ENCODE data around the gene CDON. TPM values are rescaled to one million over a fixed set of nuclear protein-coding genes. Genes with fewer than 3 reads are reported as not detected.
A peak's percentile ranks its signal among the peaks of the same experiment; 100 is the strongest.

CDON gene
- total and polyA plus RNA-seq, 7 experiments from 2014 or later, result 0.24 to 4.8 (median 2.1) TPM

- no peaks in the 10 kb centered on the region for H3K27me3 Mint-ChIP-seq
- Histone ChIP-seq H3K4me3 (ENCODE audit: low read length) (no peak overlapping the region), H3K9me3 (ENCODE audit: control insufficient read depth in 2 of 3, low read length in 3 of 3) (no peaks in the 10 kb centered on the region), H3K4me1 (ENCODE audit: control insufficient read depth in 2 of 2, insufficient read depth in 2 of 2, low read length in 2 of 2) (no peaks in the 10 kb centered on the region), H3K36me3 (ENCODE audit: control insufficient read depth in 2 of 3, insufficient read depth in 3 of 3, low read length in 3 of 3) (no peaks in the 10 kb centered on the region), H3K27ac (ENCODE audit: low read depth, low read length) (no peak overlapping the region), H3K27me3 (ENCODE audit: control insufficient read depth in 2 of 2, insufficient read depth in 2 of 2, low read length in 2 of 2) (no peaks in the 10 kb centered on the region)
- no peak overlapping the region for H3K27ac Mint-ChIP-seq
- H3K9me3 Mint-ChIP-seq, result peaks cover 0 to 3% (median 0%) of the 10 kb centered on the region in 11 donors
- H3K36me3 Mint-ChIP-seq, result no peaks in the 10 kb centered on the region
- H3K4me1 Mint-ChIP-seq, result peaks cover 7 to 21% (median 16%) of the 10 kb centered on the region in 7 donors
- no peak overlapping the region for H3K4me3 Mint-ChIP-seq
- ChIA-PET POLR2A (no interaction called here), CTCF (interaction anchor here (0.6 to 2.2 kb wide), 7 partner anchors 8 to 540 kb away, joined by 3 to 6 read pairs (median 4); no protein-coding TSS in a partner anchor)
- DNase-seq, result no peak
- ATAC-seq, result no peak
- intact Hi-C loops (cut with micrococcal nuclease), result no loop called here
These were observed 122.5 kb downstream of the CDON start for GRCh38 chr11:125940145-125940544.

- ATAC-seq (no peak), DNase-seq (peak in 1 of 9 donors; percentile 13)
- ChIA-PET CTCF (interaction anchor here (1.0 to 1.4 kb wide), 3 partner anchors 21 to 266 kb away, joined by 3 to 9 read pairs (median 3); no protein-coding TSS in a partner anchor), POLR2A (no interaction called here)
- peaks cover 0 to 3% (median 0%) of the 10 kb centered on the region in 11 donors for H3K9me3 Mint-ChIP-seq
- no peak overlapping the region for H3K4me3 Mint-ChIP-seq
- no peak overlapping the region for H3K4me3 ChIP-seq (ENCODE audit: low read length)
- no peaks in the 10 kb centered on the region for H3K36me3 ChIP-seq (ENCODE audit: control insufficient read depth in 2 of 3, insufficient read depth in 3 of 3, low read length in 3 of 3)
- intact Hi-C loops (cut with micrococcal nuclease), result no loop called here
- no peaks in the 10 kb centered on the region for H3K27me3 Mint-ChIP-seq
- H3K4me1 Mint-ChIP-seq, result peaks cover 7 to 21% (median 16%) of the 10 kb centered on the region in 7 donors
- no peaks in the 10 kb centered on the region for H3K27me3 ChIP-seq (ENCODE audit: control insufficient read depth in 2 of 2, insufficient read depth in 2 of 2, low read length in 2 of 2)
- no peaks in the 10 kb centered on the region for H3K36me3 Mint-ChIP-seq
- no peaks in the 10 kb centered on the region for H3K4me1 ChIP-seq (ENCODE audit: control insufficient read depth in 2 of 2, insufficient read depth in 2 of 2, low read length in 2 of 2)
- peak overlapping the region in 1 of 9 donors; percentile 62 for H3K27ac Mint-ChIP-seq
- H3K9me3 ChIP-seq (ENCODE audit: control insufficient read depth in 2 of 3, low read length in 3 of 3), result no peaks in the 10 kb centered on the region
- H3K27ac ChIP-seq (ENCODE audit: low read depth, low read length), result no peak overlapping the region
These were observed 123.6 kb downstream of the CDON start for GRCh38 chr11:125939081-125939521.

- peak overlapping the region in 3 of 9 donors; percentile 4 to 52 (median 12) for H3K27ac Mint-ChIP-seq
- H3K9me3 Mint-ChIP-seq, result peaks cover 0 to 3% (median 0%) of the 10 kb centered on the region in 11 donors
- peaks cover 0 to 1% (median 0%) of the 10 kb centered on the region in 5 donors for H3K27me3 Mint-ChIP-seq
- H3K4me1 Mint-ChIP-seq, result peaks cover 7 to 21% (median 16%) of the 10 kb centered on the region in 7 donors
- H3K4me1 ChIP-seq (ENCODE audit: control insufficient read depth in 2 of 2, insufficient read depth in 2 of 2, low read length in 2 of 2), result no peaks in the 10 kb centered on the region
- H3K36me3 Mint-ChIP-seq, result no peaks in the 10 kb centered on the region
- H3K27ac ChIP-seq (ENCODE audit: low read depth, low read length), result no peak overlapping the region
- peak in 1 of 9 donors; percentile 19 for DNase-seq
- CTCF ChIA-PET, result interaction anchor here (1.0 to 1.4 kb wide), 3 partner anchors 20 to 267 kb away, joined by 3 to 9 read pairs (median 3); no protein-coding TSS in a partner anchor
- no peak overlapping the region for H3K4me3 Mint-ChIP-seq
- H3K36me3 ChIP-seq (ENCODE audit: control insufficient read depth in 2 of 3, insufficient read depth in 3 of 3, low read length in 3 of 3), result no peaks in the 10 kb centered on the region
- intact Hi-C loops (cut with micrococcal nuclease), result no loop called here
- H3K4me3 ChIP-seq (ENCODE audit: low read length), result no peak overlapping the region
- H3K27me3 ChIP-seq (ENCODE audit: control insufficient read depth in 2 of 2, insufficient read depth in 2 of 2, low read length in 2 of 2), result no peaks in the 10 kb centered on the region
- H3K9me3 ChIP-seq (ENCODE audit: control insufficient read depth in 2 of 3, low read length in 3 of 3), result no peaks in the 10 kb centered on the region
- no peak for ATAC-seq
- POLR2A ChIA-PET, result no interaction called here
These were observed 124.2 kb downstream of the CDON start for GRCh38 chr11:125938418-125938817.

GRCh38 chr11:125935618-125936199 is 127.0 kb downstream of the CDON start:
- POLR2A ChIA-PET, result no interaction called here
- peaks cover 0 to 9% (median 4%) of the 10 kb centered on the region in 5 donors for H3K27me3 Mint-ChIP-seq

GRCh38 chr11:125935056-125935455 is 127.6 kb downstream of the CDON start:
- CTCF ChIA-PET, result no interaction called here
- peaks cover 0 to 10% (median 4%) of the 10 kb centered on the region in 5 donors for H3K27me3 Mint-ChIP-seq
- H3K9me3 Mint-ChIP-seq, result peaks cover 0 to 3% (median 0%) of the 10 kb centered on the region in 11 donors
- no peaks in the 10 kb centered on the region for H3K4me1 ChIP-seq (ENCODE audit: control insufficient read depth in 2 of 2, insufficient read depth in 2 of 2, low read length in 2 of 2)
- H3K27me3 ChIP-seq (ENCODE audit: control insufficient read depth in 2 of 2, insufficient read depth in 2 of 2, low read length in 2 of 2), result no peaks in the 10 kb centered on the region
- no peaks in the 10 kb centered on the region for H3K9me3 ChIP-seq (ENCODE audit: control insufficient read depth in 2 of 3, low read length in 3 of 3)
- H3K27ac ChIP-seq (ENCODE audit: low read depth, low read length), result no peak overlapping the region
- DNase-seq (no peak), ATAC-seq (no peak)
- POLR2A ChIA-PET, result no interaction called here
- H3K4me1 Mint-ChIP-seq, result peaks cover 0 to 13% (median 8%) of the 10 kb centered on the region in 7 donors
- intact Hi-C loops (cut with micrococcal nuclease), result no loop called here
- H3K36me3 ChIP-seq (ENCODE audit: control insufficient read depth in 2 of 3, insufficient read depth in 3 of 3, low read length in 3 of 3), result no peaks in the 10 kb centered on the region
- H3K27ac Mint-ChIP-seq, result no peak overlapping the region
- no peak overlapping the region for H3K4me3 ChIP-seq (ENCODE audit: low read length)
- no peaks in the 10 kb centered on the region for H3K36me3 Mint-ChIP-seq
- no peak overlapping the region for H3K4me3 Mint-ChIP-seq

More at GRCh38 chr11:125935618-125936199, 127.0 kb downstream of the CDON start:
- Mint-ChIP-seq H3K9me3 (peaks cover 0 to 3% (median 0%) of the 10 kb centered on the region in 11 donors), H3K27ac (no peak overlapping the region), H3K36me3 (no peaks in the 10 kb centered on the region), H3K4me3 (no peak overlapping the region), H3K4me1 (peaks cover 0 to 13% (median 8%) of the 10 kb centered on the region in 7 donors)
- CTCF ChIA-PET, result no interaction called here
- Histone ChIP-seq H3K27ac (ENCODE audit: low read depth, low read length) (no peak overlapping the region), H3K27me3 (ENCODE audit: control insufficient read depth in 2 of 2, insufficient read depth in 2 of 2, low read length in 2 of 2) (no peaks in the 10 kb centered on the region), H3K4me1 (ENCODE audit: control insufficient read depth in 2 of 2, insufficient read depth in 2 of 2, low read length in 2 of 2) (no peaks in the 10 kb centered on the region), H3K9me3 (ENCODE audit: control insufficient read depth in 2 of 3, low read length in 3 of 3) (no peaks in the 10 kb centered on the region), H3K36me3 (ENCODE audit: control insufficient read depth in 2 of 3, insufficient read depth in 3 of 3, low read length in 3 of 3) (no peaks in the 10 kb centered on the region), H3K4me3 (ENCODE audit: low read length) (no peak overlapping the region)
- ATAC-seq (no peak), DNase-seq (no peak)
- intact Hi-C loops (cut with micrococcal nuclease), result no loop called here

GRCh38 chr11:125934473-125934872 is 128.2 kb downstream of the CDON start:
- CTCF ChIA-PET, result no interaction called here
- H3K27ac Mint-ChIP-seq, result no peak overlapping the region
- no peaks in the 10 kb centered on the region for H3K36me3 Mint-ChIP-seq
- H3K27me3 ChIP-seq (ENCODE audit: control insufficient read depth in 2 of 2, insufficient read depth in 2 of 2, low read length in 2 of 2), result no peaks in the 10 kb centered on the region
- intact Hi-C loops (cut with micrococcal nuclease), result no loop called here
- H3K9me3 Mint-ChIP-seq, result peaks cover 0 to 3% (median 0%) of the 10 kb centered on the region in 11 donors
- no peak overlapping the region for H3K27ac ChIP-seq (ENCODE audit: low read depth, low read length)
- H3K4me3 ChIP-seq (ENCODE audit: low read length), result no peak overlapping the region
- H3K4me1 ChIP-seq (ENCODE audit: control insufficient read depth in 2 of 2, insufficient read depth in 2 of 2, low read length in 2 of 2), result no peaks in the 10 kb centered on the region
- peaks cover 0 to 13% (median 8%) of the 10 kb centered on the region in 7 donors for H3K4me1 Mint-ChIP-seq
- POLR2A ChIA-PET, result no interaction called here
- H3K27me3 Mint-ChIP-seq, result peaks cover 0 to 16% (median 5%) of the 10 kb centered on the region in 5 donors
- H3K9me3 ChIP-seq (ENCODE audit: control insufficient read depth in 2 of 3, low read length in 3 of 3), result no peaks in the 10 kb centered on the region
- ATAC-seq (no peak), DNase-seq (no peak)
- H3K36me3 ChIP-seq (ENCODE audit: control insufficient read depth in 2 of 3, insufficient read depth in 3 of 3, low read length in 3 of 3), result no peaks in the 10 kb centered on the region
- H3K4me3 Mint-ChIP-seq, result no peak overlapping the region

All from naive thymus-derived CD4-positive, alpha-beta T cell (primary cell).